HG02678 (cell line): ENCODE measurements around the gene FBF1.
"Not testable (repeated sequence)": the region's sequence is repeated elsewhere in the genome, so short reads cannot be mapped to it uniquely, and the experiment has no call there.

Source experiments
- ATAC-seq: cut with Tn5 transposase; IDR thresholded peaks from one replicate; pipeline ENCODE4 v1.9.1; 2021; ENCODE audit warnings: mild to moderate bottlenecking, moderate library complexity; ENCODE audit not compliant: unreplicated experiment

FBF1 gene

GRCh38 chr17:75940727-75941441 is at the start of gene FBF1:
Gene FBF1, minus strand, starts transcription at chr17:75941042. Its CDS starts 2,893 bp downstream, at chr17:75938149.
- ATAC-seq = peak; percentile 94

- ATAC-seq = no peak
Measured at GRCh38 chr17:75987041-75987440, 46.2 kb upstream of the FBF1 start.

- ATAC-seq = no peak
Measured at GRCh38 chr17:75985986-75986385, 45.1 kb upstream of the FBF1 start.

- ATAC-seq = no peak
Measured at GRCh38 chr17:75983501-75984181, 42.8 kb upstream of the FBF1 start.

GRCh38 chr17:75981019-75981615 is 40.3 kb upstream of the FBF1 start:
- ATAC-seq = no peak

GRCh38 chr17:75980188-75981018 is 39.6 kb upstream of the FBF1 start:
- ATAC-seq = no peak

GRCh38 chr17:75979705-75980187 is 38.9 kb upstream of the FBF1 start:
- ATAC-seq = peak; percentile 5

GRCh38 chr17:75978938-75979704 is 38.3 kb upstream of the FBF1 start, which contains the start of the genes ACOX1 and TEN1:
Gene ACOX1, minus strand, starts transcription at chr17:75979166. Its CDS starts 93 bp downstream, at chr17:75979073.
Gene TEN1, plus strand, starts transcription at chr17:75979240. Its CDS starts 6,953 bp downstream, at chr17:75986193.
- peak; percentile 88 for ATAC-seq

GRCh38 chr17:75976175-75976848 is 35.5 kb upstream of the FBF1 start:
- no peak for ATAC-seq

- no peak for ATAC-seq
Measured at GRCh38 chr17:75975757-75976174, 34.9 kb upstream of the FBF1 start.

- not testable (repeated sequence) for ATAC-seq
Measured at GRCh38 chr17:75975187-75975586, 34.3 kb upstream of the FBF1 start.

GRCh38 chr17:75970626-75971025 is 29.8 kb upstream of the FBF1 start:
- no peak for ATAC-seq

- ATAC-seq = no peak
Measured at GRCh38 chr17:75970011-75970523, 29.2 kb upstream of the FBF1 start.

GRCh38 chr17:75969044-75969443 is 28.2 kb upstream of the FBF1 start:
- not testable (repeated sequence) for ATAC-seq

- ATAC-seq = no peak
Measured at GRCh38 chr17:75965468-75965867, 24.6 kb upstream of the FBF1 start.

- no peak for ATAC-seq
Measured at GRCh38 chr17:75959839-75960511, 19.1 kb upstream of the FBF1 start.

GRCh38 chr17:75959051-75959838 is 18.4 kb upstream of the FBF1 start:
- ATAC-seq = no peak
